Measurements from ENCODE around the gene MESP2. TPM values are rescaled to one million over a fixed set of nuclear protein-coding genes. Genes with fewer than 3 reads are reported as not detected.

MESP2 gene
- polyA plus RNA-seq, 1 of the 3 experiments (the other 2 are of a cell fraction) = 0.31 TPM

- H3K27me3 ChIP-seq (ENCODE audit: insufficient read depth) = no peaks in the 10 kb centered on the region
- H3K9me3 ChIP-seq = no peaks in the 10 kb centered on the region
- ChIA-PET CTCF (interaction anchor here (0.9 to 2.1 kb wide), 2 partner anchors 41 kb away, joined by 3 to 6 read pairs; no protein-coding TSS in a partner anchor), POLR2A (no interaction called here)
- no peak overlapping the region for H3K9ac ChIP-seq
- 93% methylated on average over 15 of the region's 21 CpGs for WGBS (ENCODE audit: low lambda C conversion rate)
- H2AFZ ChIP-seq (ENCODE audit: low read depth) = no peak overlapping the region
- no peaks in the 10 kb centered on the region for H3K9me2 ChIP-seq
- no peaks in the 10 kb centered on the region for H3K79me2 ChIP-seq (ENCODE audit: insufficient read depth)
- no peaks in the 10 kb centered on the region for H4K20me1 ChIP-seq (ENCODE audit: insufficient read depth)
- TF ChIP-seq ELF1 (IDR thresholded peaks at IDR 0.05) = no peak
- TF ChIP-seq RXRA (IDR thresholded peaks at IDR 0.05; ENCODE audit: borderline replicate concordance, low read depth) = no peak
- no peak for TF ChIP-seq FOXJ3 (CRISPR knock-in tag; IDR thresholded peaks at IDR 0.05)
- TF ChIP-seq CHD2 (IDR thresholded peaks at IDR 0.05; ENCODE audit: low read length, partially characterized antibody) = no peak
- TF ChIP-seq TAF1 (IDR thresholded peaks at IDR 0.05; ENCODE audit: borderline replicate concordance, low read depth, low read length) = no peak
- no peak for TF ChIP-seq SMC3 (IDR thresholded peaks at IDR 0.05; ENCODE audit: low read depth, low read length)
- TF ChIP-seq PBX3 (IDR thresholded peaks at IDR 0.05) = no peak
- no peak for TF ChIP-seq MXI1 (IDR thresholded peaks at IDR 0.05; ENCODE audit: low read depth, low read length)
- no peak for TF ChIP-seq EZH2phosphoT487 (IDR thresholded peaks at IDR 0.05; ENCODE audit: borderline replicate concordance, low read depth)
- TF ChIP-seq MAX (IDR thresholded peaks at IDR 0.05; ENCODE audit: low read depth) = no peak
- no peak for TF ChIP-seq RCOR1 (IDR thresholded peaks at IDR 0.05; ENCODE audit: low read length)
- no peak for TF ChIP-seq EP300 (IDR thresholded peaks at IDR 0.05; ENCODE audit: borderline replicate concordance in 1 of 2, low read depth in 1 of 2, low read length in 1 of 2)
- TF ChIP-seq NFIC (IDR thresholded peaks at IDR 0.05; ENCODE audit: borderline replicate concordance) = no peak
- TF ChIP-seq GATA2 (CRISPR knock-in tag; IDR thresholded peaks at IDR 0.05) = no peak
- TF ChIP-seq IRF3 (IDR thresholded peaks at IDR 0.05; ENCODE audit: low read depth, low read length) = no peak
- TF ChIP-seq MEF2A (IDR thresholded peaks at IDR 0.05; ENCODE audit: borderline replicate concordance, low read depth) = no peak
- no peak for TF ChIP-seq GABPA (IDR thresholded peaks at IDR 0.05; ENCODE audit: low read depth)
- TF ChIP-seq POLR2AphosphoS5 (IDR thresholded peaks at IDR 0.05; ENCODE audit: low read depth, low read length) = no peak
- H3K27ac ChIP-seq (ENCODE audit: low read depth in 2 of 2, low read length in 1 of 2) = no peak overlapping the region
- no peak overlapping the region for H3K4me2 ChIP-seq
- H3K4me3 ChIP-seq (ENCODE audit: low read depth in 2 of 2, low read length in 1 of 2) = no peak overlapping the region
- H3F3A ChIP-seq (replicated peaks; ENCODE audit: insufficient read depth) = no peaks in the 10 kb centered on the region
- H3K36me3 ChIP-seq (replicated peaks in 1 of 2; ENCODE audit: control insufficient read depth in 1 of 2, insufficient read depth in 2 of 2, low read length in 1 of 2) = peaks cover 0 to 13% of the 10 kb centered on the region in 2 experiments
- H3K4me1 ChIP-seq (ENCODE audit: control insufficient read depth in 1 of 2, insufficient read depth in 2 of 2, low read depth in 1 of 2, low read length in 1 of 2) = no peaks in the 10 kb centered on the region
- DNase-seq = peak; percentile 29
Observed at GRCh38 chr15:89801471-89802195, 25.5 kb downstream of the MESP2 start.

All from SK-N-SH (cell line).